GM21381 (cell line): ENCODE results near the gene MAPK1IP1L.
A peak's percentile ranks its signal among the peaks of the same experiment; 100 is the strongest.
"Not testable (repeated sequence)": the region's sequence is repeated elsewhere in the genome, so short reads cannot be mapped to it uniquely, and the experiment has no call there.

Experiments
- ATAC-seq: cut with Tn5 transposase; IDR thresholded peaks from one replicate; pipeline ENCODE4 v1.9.1; 2021; ENCODE audit warnings: mild to moderate bottlenecking, moderate library complexity; ENCODE audit not compliant: unreplicated experiment

Gene MAPK1IP1L

GRCh38 chr14:55053500-55053899 lies 2.1 kb downstream of the MAPK1IP1L start:
- ATAC-seq: no peak

GRCh38 chr14:55054098-55054497 lies 2.7 kb downstream of the MAPK1IP1L start:
- no peak for ATAC-seq

GRCh38 chr14:55057919-55058318 lies 6.5 kb downstream of the MAPK1IP1L start:
- ATAC-seq: no peak

- no peak for ATAC-seq
These were observed 7.9 kb downstream of the MAPK1IP1L start for GRCh38 chr14:55059333-55059732.

- no peak for ATAC-seq
These were observed 11.3 kb downstream of the MAPK1IP1L start for GRCh38 chr14:55062517-55063351.

GRCh38 chr14:55064896-55065295 lies 13.4 kb downstream of the MAPK1IP1L start:
- ATAC-seq: not testable (repeated sequence)

GRCh38 chr14:55065411-55065810 lies 14.0 kb downstream of the MAPK1IP1L start:
- ATAC-seq: no peak

GRCh38 chr14:55066223-55066622 lies 14.8 kb downstream of the MAPK1IP1L start:
- no peak for ATAC-seq

- ATAC-seq: no peak
These were observed 19.5 kb downstream of the MAPK1IP1L start for GRCh38 chr14:55070981-55071411.

- ATAC-seq: peak; percentile 43
These were observed 20.6 kb downstream of the MAPK1IP1L start for GRCh38 chr14:55071870-55072640.

GRCh38 chr14:55073856-55074255 lies 22.4 kb downstream of the MAPK1IP1L start:
- no peak for ATAC-seq

GRCh38 chr14:55074662-55075061 lies 23.2 kb downstream of the MAPK1IP1L start:
- ATAC-seq: peak; percentile 45

- no peak for ATAC-seq
These were observed 24.3 kb downstream of the MAPK1IP1L start for GRCh38 chr14:55075628-55076175.

- ATAC-seq: no peak
These were observed 26.0 kb downstream of the MAPK1IP1L start for GRCh38 chr14:55077170-55078151.

GRCh38 chr14:55079961-55080360 lies 28.5 kb downstream of the MAPK1IP1L start:
- ATAC-seq: not testable (repeated sequence)

GRCh38 chr14:55084401-55085059 lies 33.1 kb downstream of the MAPK1IP1L start:
- ATAC-seq: no peak

- no peak for ATAC-seq
These were observed 33.7 kb downstream of the MAPK1IP1L start for GRCh38 chr14:55085060-55085660.

GRCh38 chr14:55086938-55087337 lies 35.5 kb downstream of the MAPK1IP1L start:
- no peak for ATAC-seq

GRCh38 chr14:55088356-55088755 lies 36.9 kb downstream of the MAPK1IP1L start:
- no peak for ATAC-seq
